Gastrocnemius medialis (tissue), 4 donors: ENCODE results near the gene CD151. TPM values are rescaled to one million over a fixed set of nuclear protein-coding genes. Genes with fewer than 3 reads are reported as not detected.

Experiments used
- ATAC-seq, 2 donors: fragments of 150-250 bp; one replicate each; pipeline ENCODE4 v1.9.1; 2016
- DNase-seq, 2 donors: peaks; one replicate each; pipeline ENCODE4 v3.0.0-alpha.2; 2019
- H3K27ac ChIP-seq, 4 donors: fragments of 200-600 bp; sonication (generic); 1 replicate in 1 of 4; 2 replicates in 3 of 4; pipeline ENCODE4 v1.5.1; 2016 to 2018; ENCODE audit warnings: mild to moderate bottlenecking in 2 of 4, moderate library complexity in 1 of 4
- H3K27me3 ChIP-seq, 3 donors: fragments of 200-600 bp; sonication (generic) in 2 of 3; 1 replicate in 1 of 3; 2 replicates in 2 of 3; pipeline versions ENCODE4 v1.5.1 to v1.6.0; 2016 to 2019; ENCODE audit warnings: mild to moderate bottlenecking in 1 of 3, moderate library complexity in 1 of 3
- H3K36me3 ChIP-seq, 2 donors: fragments of 200-600 bp; sonication (generic) in 1 of 2; one replicate each; pipeline ENCODE4 v1.5.1; 2017 to 2018
- H3K4me1 ChIP-seq, 2 donors: fragments of 200-600 bp; sonication (generic) in 1 of 2; one replicate each; pipeline ENCODE4 v1.5.1; 2016 to 2017; ENCODE audit warnings: mild to moderate bottlenecking in 2 of 2
- H3K4me3 ChIP-seq, 4 donors: fragments of 200-600 bp; sonication (generic) in 3 of 4; 1 replicate in 1 of 4; 2 replicates in 3 of 4; pipeline ENCODE4 v1.5.1; 2016 to 2019; ENCODE audit warnings: mild to moderate bottlenecking in 2 of 4
- H3K9me3 ChIP-seq, 3 donors: fragments of 200-600 bp; sonication (generic) in 2 of 3; 1 replicate in 1 of 3; 2 replicates in 2 of 3; pipeline ENCODE4 v1.5.1; 2016 to 2019
- CTCF ChIP-seq, 5 experiments: fragments of 450-650 bp in 3 of 5; fragments of 200-600 bp in 2 of 5; sonication (generic) in 2 of 5; IDR thresholded peaks in 4 of 5; conservative IDR thresholded peaks in 1 of 5; 1 replicate in 4 of 5; 2 replicates in 1 of 5; pipeline ENCODE4 v1.5.1; 2016 to 2019; ENCODE audit warnings: antibody characterized with exemption in 5 of 5, mild to moderate bottlenecking in 3 of 5, moderate library complexity in 3 of 5
- POLR2A ChIP-seq, 2 donors: fragments of 450-650 bp; IDR thresholded peaks; one replicate each; pipeline ENCODE4 v1.6.1; 2017; ENCODE audit warnings: antibody characterized with exemption in 2 of 2, mild to moderate bottlenecking in 2 of 2, moderate library complexity in 2 of 2
- in situ Hi-C, 4 donors: fragments of 200-750 bp; cut with MboI; loops; one replicate each; pipeline versions ENCODE4 v1.15.0 to v1.8.0; 2017; ENCODE audit warnings: low sequenced_read_pairs in 4 of 4
- intact Hi-C: fragments of 100-400 bp; cut with DNase I; formaldehyde crosslinking; loops from one replicate; pipeline ENCODE4 v1.15.1; 2023; ENCODE audit warnings: low total_unique reads
- total RNA-seq, 4 donors: library from RNA; depleted of rRNA; stranded (reverse); fragments of >200 nt; gene quantifications; one replicate each; pipeline versions ENCODE4 v1.1.0 to v1.2.3, GENCODE V29; 2016

CD151 gene
- total RNA-seq, 4 donors from 2014 or later, result 77.0 to 206 (median 169) TPM

GRCh38 chr11:871472-871871 is 38.7 kb downstream of the CD151 start:
- H3K27ac ChIP-seq, result no peak overlapping the region
- in situ Hi-C loops, result no loop called here
- DNase-seq, result no peak
- no peak overlapping the region for H3K4me3 ChIP-seq
- H3K4me1 ChIP-seq, result peaks cover 2 to 3% of the 10 kb centered on the region in 2 donors
- intact Hi-C loops, result no loop called here
- ATAC-seq, result no peak
- H3K9me3 ChIP-seq, result no peaks in the 10 kb centered on the region
- H3K27me3 ChIP-seq, result no peaks in the 10 kb centered on the region
- TF ChIP-seq CTCF (IDR thresholded peaks at IDR 0.05 in 4 of 5, conservative IDR thresholded peaks at IDR 0.05 in 1 of 5), result no peak
- no peak for TF ChIP-seq POLR2A (IDR thresholded peaks at IDR 0.05)
- no peaks in the 10 kb centered on the region for H3K36me3 ChIP-seq

GRCh38 chr11:872799-873198 is 40.0 kb downstream of the CD151 start:
- DNase-seq (no peak), ATAC-seq (no peak)
- TF ChIP-seq CTCF (IDR thresholded peaks at IDR 0.05 in 4 of 5, conservative IDR thresholded peaks at IDR 0.05 in 1 of 5), result no peak
- TF ChIP-seq POLR2A (IDR thresholded peaks at IDR 0.05), result no peak
- Histone ChIP-seq H3K9me3 (no peaks in the 10 kb centered on the region), H3K4me3 (no peak overlapping the region), H3K27me3 (no peaks in the 10 kb centered on the region), H3K36me3 (no peaks in the 10 kb centered on the region), H3K27ac (no peak overlapping the region), H3K4me1 (peaks cover 8 to 10% of the 10 kb centered on the region in 2 donors)
- in situ Hi-C loops, result no loop called here
- intact Hi-C loops, result no loop called here

GRCh38 chr11:873706-874105 is 41.0 kb downstream of the CD151 start:
- ATAC-seq (no peak), DNase-seq (no peak)
- Histone ChIP-seq H3K27ac (no peak overlapping the region), H3K9me3 (no peaks in the 10 kb centered on the region), H3K27me3 (no peaks in the 10 kb centered on the region), H3K4me1 (peaks cover 8 to 10% of the 10 kb centered on the region in 2 donors), H3K36me3 (no peaks in the 10 kb centered on the region), H3K4me3 (no peak overlapping the region)
- intact Hi-C loops, result no loop called here
- TF ChIP-seq CTCF (IDR thresholded peaks at IDR 0.05 in 4 of 5, conservative IDR thresholded peaks at IDR 0.05 in 1 of 5) (no peak), POLR2A (IDR thresholded peaks at IDR 0.05) (no peak)
- in situ Hi-C loops, result no loop called here

- Histone ChIP-seq H3K4me3 (no peak overlapping the region), H3K4me1 (peaks cover 8 to 10% of the 10 kb centered on the region in 2 donors), H3K27ac (no peak overlapping the region), H3K9me3 (no peaks in the 10 kb centered on the region), H3K27me3 (no peaks in the 10 kb centered on the region), H3K36me3 (peaks cover 0 to 2% of the 10 kb centered on the region in 2 donors)
- ATAC-seq, result no peak
- in situ Hi-C loops, result no loop called here
- no peak for DNase-seq
- intact Hi-C loops, result no loop called here
- no peak for TF ChIP-seq CTCF (IDR thresholded peaks at IDR 0.05 in 4 of 5, conservative IDR thresholded peaks at IDR 0.05 in 1 of 5)
- TF ChIP-seq POLR2A (IDR thresholded peaks at IDR 0.05), result no peak
These were observed 42.5 kb downstream of the CD151 start for GRCh38 chr11:875203-875602.

GRCh38 chr11:875769-876301 is 43.1 kb downstream of the CD151 start:
- intact Hi-C loops, result no loop called here
- no peak for TF ChIP-seq POLR2A (IDR thresholded peaks at IDR 0.05)
- no peak for TF ChIP-seq CTCF (IDR thresholded peaks at IDR 0.05 in 4 of 5, conservative IDR thresholded peaks at IDR 0.05 in 1 of 5)
- H3K4me3 ChIP-seq, result no peak overlapping the region
- H3K36me3 ChIP-seq, result peaks cover 0 to 5% of the 10 kb centered on the region in 2 donors
- no peak overlapping the region for H3K27ac ChIP-seq
- no peaks in the 10 kb centered on the region for H3K9me3 ChIP-seq
- DNase-seq (no peak), ATAC-seq (no peak)
- no peaks in the 10 kb centered on the region for H3K27me3 ChIP-seq
- H3K4me1 ChIP-seq, result peaks cover 8 to 10% of the 10 kb centered on the region in 2 donors
- in situ Hi-C loops, result no loop called here
